Subcutaneous abdominal adipose tissue (tissue), 5 donors: ENCODE results near the gene IL1RAPL1.

ENCODE experiments used
- H3K27ac ChIP-seq: one replicate; pipeline ENCODE4 v1.7.0; 2013; ENCODE audit warnings: low read depth, mild to moderate bottlenecking, inconsistent platforms, low read length, moderate library complexity
- H3K27me3 ChIP-seq, 5 donors: one replicate each; pipeline ENCODE4 v1.7.0; 2013; ENCODE audit warnings: low read length in 5 of 5, inconsistent platforms in 1 of 5; ENCODE audit not compliant: control insufficient read depth in 5 of 5, insufficient read depth in 4 of 5
- H3K36me3 ChIP-seq, 5 donors: one replicate each; pipeline ENCODE4 v1.7.0; 2013; ENCODE audit warnings: low read length in 5 of 5; ENCODE audit not compliant: control insufficient read depth in 5 of 5, insufficient read depth in 5 of 5
- H3K4me1 ChIP-seq, 5 donors: one replicate each; pipeline ENCODE4 v1.7.0; 2013; ENCODE audit warnings: low read length in 5 of 5, mild to moderate bottlenecking in 3 of 5, moderate library complexity in 1 of 5; ENCODE audit not compliant: control insufficient read depth in 5 of 5, insufficient read depth in 5 of 5
- H3K4me3 ChIP-seq, 5 donors: one replicate each; pipeline ENCODE4 v1.7.0; 2013; ENCODE audit warnings: low read length in 5 of 5, low read depth in 1 of 5
- H3K9ac ChIP-seq, 5 donors: one replicate each; pipeline ENCODE4 v1.7.0; 2013; ENCODE audit warnings: low read length in 5 of 5, mild to moderate bottlenecking in 4 of 5, moderate library complexity in 3 of 5
- H3K9me3 ChIP-seq, 5 donors: one replicate each; pipeline ENCODE4 v1.7.0; 2013; ENCODE audit warnings: low read length in 5 of 5; ENCODE audit not compliant: control insufficient read depth in 5 of 5
- donor health status: healthy.
- donor health status: healthy.
- donor health status: healthy.
- donor health status: healthy.
- donor health status: healthy.

IL1RAPL1 gene

GRCh38 chrX:29813174-29813573, 1225.9 kb downstream of the IL1RAPL1 start:
- no peak overlapping the region for H3K9ac ChIP-seq
- H3K9me3 ChIP-seq: no peaks in the 10 kb centered on the region
- no peaks in the 10 kb centered on the region for H3K27me3 ChIP-seq
- H3K27ac ChIP-seq: no peak overlapping the region
- no peaks in the 10 kb centered on the region for H3K36me3 ChIP-seq
- no peaks in the 10 kb centered on the region for H3K4me1 ChIP-seq
- no peak overlapping the region for H3K4me3 ChIP-seq

- Histone ChIP-seq H3K27me3 (no peaks in the 10 kb centered on the region), H3K36me3 (no peaks in the 10 kb centered on the region), H3K4me3 (no peak overlapping the region), H3K9me3 (peaks cover 0 to 7% (median 0%) of the 10 kb centered on the region in 5 donors), H3K9ac (no peak overlapping the region), H3K27ac (no peak overlapping the region), H3K4me1 (no peaks in the 10 kb centered on the region)
Observed at GRCh38 chrX:29824176-29824906, 1237.1 kb downstream of the IL1RAPL1 start.

- no peak overlapping the region for H3K27ac ChIP-seq
- H3K27me3 ChIP-seq: no peaks in the 10 kb centered on the region
- H3K4me1 ChIP-seq: no peaks in the 10 kb centered on the region
- peaks cover 0 to 7% (median 0%) of the 10 kb centered on the region in 5 donors for H3K9me3 ChIP-seq
- no peaks in the 10 kb centered on the region for H3K36me3 ChIP-seq
- no peak overlapping the region for H3K4me3 ChIP-seq
- no peak overlapping the region for H3K9ac ChIP-seq
Observed at GRCh38 chrX:29826742-29827141, 1239.5 kb downstream of the IL1RAPL1 start.

- H3K9me3 ChIP-seq: peaks cover 0 to 5% (median 0%) of the 10 kb centered on the region in 5 donors
- no peaks in the 10 kb centered on the region for H3K4me1 ChIP-seq
- no peak overlapping the region for H3K4me3 ChIP-seq
- H3K9ac ChIP-seq: no peak overlapping the region
- H3K27ac ChIP-seq: no peak overlapping the region
- H3K27me3 ChIP-seq: no peaks in the 10 kb centered on the region
- no peaks in the 10 kb centered on the region for H3K36me3 ChIP-seq
Observed at GRCh38 chrX:29834311-29834710, 1247.1 kb downstream of the IL1RAPL1 start.

- no peak overlapping the region for H3K27ac ChIP-seq
- H3K9me3 ChIP-seq: peaks cover 0 to 5% (median 0%) of the 10 kb centered on the region in 5 donors
- no peaks in the 10 kb centered on the region for H3K27me3 ChIP-seq
- no peak overlapping the region for H3K4me3 ChIP-seq
- no peak overlapping the region for H3K9ac ChIP-seq
- H3K36me3 ChIP-seq: no peaks in the 10 kb centered on the region
- H3K4me1 ChIP-seq: no peaks in the 10 kb centered on the region
Observed at GRCh38 chrX:29834764-29835163, 1247.5 kb downstream of the IL1RAPL1 start.

GRCh38 chrX:29841750-29842149, 1254.5 kb downstream of the IL1RAPL1 start:
- no peak overlapping the region for H3K9ac ChIP-seq
- no peaks in the 10 kb centered on the region for H3K36me3 ChIP-seq
- H3K27me3 ChIP-seq: no peaks in the 10 kb centered on the region
- peaks cover 0 to 5% (median 0%) of the 10 kb centered on the region in 5 donors for H3K9me3 ChIP-seq
- no peak overlapping the region for H3K4me3 ChIP-seq
- H3K4me1 ChIP-seq: no peaks in the 10 kb centered on the region
- H3K27ac ChIP-seq: no peak overlapping the region

GRCh38 chrX:29842552-29842951, 1255.3 kb downstream of the IL1RAPL1 start:
- peaks cover 0 to 5% (median 0%) of the 10 kb centered on the region in 5 donors for H3K9me3 ChIP-seq

GRCh38 chrX:29851857-29852605, 1264.8 kb downstream of the IL1RAPL1 start:
- no peaks in the 10 kb centered on the region for H3K36me3 ChIP-seq
- no peaks in the 10 kb centered on the region for H3K9me3 ChIP-seq
- no peak overlapping the region for H3K27ac ChIP-seq
- H3K4me3 ChIP-seq: no peak overlapping the region
- H3K9ac ChIP-seq: no peak overlapping the region
- peaks cover 0 to 2% (median 0%) of the 10 kb centered on the region in 5 donors for H3K4me1 ChIP-seq
- H3K27me3 ChIP-seq: peaks cover 0 to 5% (median 0%) of the 10 kb centered on the region in 5 donors

More at GRCh38 chrX:29842552-29842951, 1255.3 kb downstream of the IL1RAPL1 start:
- no peak overlapping the region for H3K4me3 ChIP-seq
- no peak overlapping the region for H3K9ac ChIP-seq
- no peaks in the 10 kb centered on the region for H3K36me3 ChIP-seq
- H3K27me3 ChIP-seq: no peaks in the 10 kb centered on the region
- H3K27ac ChIP-seq: no peak overlapping the region
- H3K4me1 ChIP-seq: no peaks in the 10 kb centered on the region

GRCh38 chrX:29852767-29853166, 1265.5 kb downstream of the IL1RAPL1 start:
- H3K9me3 ChIP-seq: no peaks in the 10 kb centered on the region
- H3K36me3 ChIP-seq: no peaks in the 10 kb centered on the region
- no peak overlapping the region for H3K9ac ChIP-seq
- H3K4me1 ChIP-seq: peaks cover 0 to 2% (median 0%) of the 10 kb centered on the region in 5 donors
- H3K27me3 ChIP-seq: peaks cover 0 to 5% (median 0%) of the 10 kb centered on the region in 5 donors
- H3K27ac ChIP-seq: no peak overlapping the region
- no peak overlapping the region for H3K4me3 ChIP-seq

- no peaks in the 10 kb centered on the region for H3K36me3 ChIP-seq
- no peak overlapping the region for H3K4me3 ChIP-seq
- H3K4me1 ChIP-seq: no peaks in the 10 kb centered on the region
- H3K27me3 ChIP-seq: no peaks in the 10 kb centered on the region
- no peak overlapping the region for H3K9ac ChIP-seq
- no peak overlapping the region for H3K27ac ChIP-seq
- no peaks in the 10 kb centered on the region for H3K9me3 ChIP-seq
Observed at GRCh38 chrX:29858714-29859113, 1271.5 kb downstream of the IL1RAPL1 start.
